RWPE1 (cell line): ENCODE data around the gene CNTN5.

Source experiments
- CTCF ChIA-PET: fragments of 350-600 bp; sonication (Branson Sonifier 250); formaldehyde crosslinking; extraction: SDS; loops from one replicate; lab custom pipeline; 2021; lab: Yijun Ruan, JAX
- POLR2A ChIA-PET: fragments of 400-600 bp; formaldehyde crosslinking; extraction: SDS; loops from one replicate; lab custom pipeline; 2020; ENCODE audit warnings: antibody characterized with exemption; ENCODE audit not compliant: low non-redundant PET; lab: Yijun Ruan, JAX
- DNase-seq: peaks from one replicate; pipeline ENCODE4 v3.0.0; 2012; ENCODE audit warnings: low spot score
- H3K27ac ChIP-seq: fragments of 450-650 bp; 2 replicates; pipeline ENCODE4 v1.5.1; 2017
- CTCF ChIP-seq: fragments of 450-650 bp; conservative IDR thresholded peaks from 2 replicates; pipeline ENCODE4 v1.5.1; 2017; ENCODE audit warnings: low read depth, mild to moderate bottlenecking

The CNTN5 gene

DNA sequence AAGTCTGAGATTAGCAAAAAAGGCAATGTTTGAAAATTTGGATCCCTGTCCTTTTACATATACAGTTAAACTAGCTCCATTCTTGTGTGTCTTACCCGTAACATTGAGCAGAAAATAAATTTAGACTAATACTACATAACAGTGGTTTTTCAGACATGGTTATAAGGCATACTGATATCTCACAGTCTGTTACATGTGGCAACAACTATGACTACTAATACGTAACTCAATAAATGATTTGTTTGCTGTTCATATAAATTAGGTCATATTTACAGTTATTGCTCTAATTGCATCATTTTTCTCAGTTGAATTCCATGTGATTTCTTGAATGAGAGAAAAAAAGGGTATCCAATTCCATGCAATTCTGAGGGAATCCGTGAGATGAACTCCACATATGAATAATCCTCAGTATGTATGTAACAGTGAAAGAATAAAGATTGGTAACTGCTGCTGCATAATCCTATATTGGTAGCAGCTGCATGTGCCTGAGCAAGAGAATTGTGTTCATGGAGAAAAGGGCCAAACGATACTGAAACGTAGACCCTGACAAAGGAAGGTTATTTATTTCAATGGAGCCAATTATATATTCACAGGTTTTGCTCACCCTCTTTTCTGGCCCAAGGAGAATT lies 1275.4 kb downstream of the CNTN5 start:
- ChIA-PET CTCF (no interaction called here), POLR2A (no interaction called here)
- H3K27ac ChIP-seq: no peak overlapping the region
- no peak for TF ChIP-seq CTCF
- DNase-seq: no peak

- no peak overlapping the region for H3K27ac ChIP-seq
- ChIA-PET POLR2A (no interaction called here), CTCF (no interaction called here)
- no peak for TF ChIP-seq CTCF
- DNase-seq: no peak
Measured at GRCh38 chr11:100297516-100297915, 1276.8 kb downstream of the CNTN5 start.

- ChIA-PET POLR2A (no interaction called here), CTCF (no interaction called here)
- no peak overlapping the region for H3K27ac ChIP-seq
- DNase-seq: no peak
- no peak for TF ChIP-seq CTCF
Measured at GRCh38 chr11:100302824-100303223, 1282.1 kb downstream of the CNTN5 start.

DNA sequence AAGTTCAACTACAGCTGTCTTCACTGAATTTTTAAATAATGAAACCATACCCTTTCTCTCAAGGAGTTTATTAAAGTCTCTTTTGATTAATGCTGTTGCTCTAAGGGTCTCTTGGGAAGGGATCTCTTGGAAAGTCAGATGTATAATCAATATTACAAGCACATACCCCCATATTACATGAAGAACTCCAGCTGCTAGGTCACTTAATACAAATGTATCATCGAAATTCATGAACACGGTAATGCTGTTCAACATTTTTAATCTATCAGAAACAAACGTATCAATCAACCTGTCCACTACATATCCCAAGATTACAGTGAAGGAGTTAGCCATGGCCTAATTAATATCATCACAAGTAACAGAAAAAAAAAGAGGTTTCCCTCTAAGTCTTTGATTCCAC lies 1283.1 kb downstream of the CNTN5 start:
- H3K27ac ChIP-seq: no peak overlapping the region
- ChIA-PET POLR2A (no interaction called here), CTCF (no interaction called here)
- no peak for DNase-seq
- TF ChIP-seq CTCF: no peak

- TF ChIP-seq CTCF: no peak
- ChIA-PET POLR2A (no interaction called here), CTCF (no interaction called here)
- DNase-seq: no peak
- H3K27ac ChIP-seq: no peak overlapping the region
Measured at GRCh38 chr11:100308202-100308601, 1287.5 kb downstream of the CNTN5 start.

GRCh38 chr11:100315946-100316345 lies 1295.2 kb downstream of the CNTN5 start:
- no peak overlapping the region for H3K27ac ChIP-seq
- ChIA-PET CTCF (interaction anchor here (0.7 kb wide), 1 partner anchor 659 kb away, joined by 5 read pairs; no protein-coding TSS in a partner anchor), POLR2A (no interaction called here)
- no peak for TF ChIP-seq CTCF
- no peak for DNase-seq
